HEK293T (cell line): ENCODE data around the gene MAPRE2.

Experiments
- BHLHE40 ChIP-seq: fragments of 450-650 bp; IDR thresholded peaks from 2 replicates; pipeline ENCODE4 v1.6.1; 2016; ENCODE audit warnings: mild to moderate bottlenecking, moderate library complexity, borderline replicate concordance
- CTBP1 ChIP-seq: fragments of 450-650 bp; IDR thresholded peaks from 2 replicates; pipeline ENCODE4 v1.6.1; 2016; ENCODE audit warnings: borderline replicate concordance
- FOXK2 ChIP-seq: fragments of 450-650 bp; IDR thresholded peaks from 2 replicates; pipeline ENCODE4 v1.6.1; 2016; ENCODE audit warnings: mild to moderate bottlenecking
- NFRKB ChIP-seq: fragments of 450-650 bp; IDR thresholded peaks from 2 replicates; pipeline ENCODE4 v1.6.1; 2016; ENCODE audit warnings: mild to moderate bottlenecking, moderate library complexity
- PKNOX1 ChIP-seq: fragments of 450-650 bp; IDR thresholded peaks from 2 replicates; pipeline ENCODE4 v1.6.1; 2016
- SUZ12 ChIP-seq: fragments of 450-650 bp; IDR thresholded peaks from 2 replicates; pipeline ENCODE4 v1.6.1; 2016; ENCODE audit warnings: mild to moderate bottlenecking
- ZNF384 ChIP-seq: fragments of 450-650 bp; IDR thresholded peaks from 2 replicates; pipeline ENCODE4 v1.6.1; 2016

GRCh38 chr18:34999756-35000289 lies 41.4 kb upstream of the MAPRE2 start:
- TF ChIP-seq PKNOX1 (no peak), CTBP1 (no peak), BHLHE40 (no peak), NFRKB (no peak), ZNF384 (no peak), FOXK2 (no peak), SUZ12 (no peak)
